Neural cell (in vitro differentiated cells): ENCODE data around the gene GIPC3. TPM values are rescaled to one million over a fixed set of nuclear protein-coding genes. Genes with fewer than 3 reads are reported as not detected.

Experiments
- H2AFZ ChIP-seq: fragments of 200-600, 300-800 bp; sonication (generic), shearing (Covaris generic); 2 replicates; pipeline ENCODE4 v1.6.0; 2014; ENCODE audit warnings: low read depth, mild to moderate bottlenecking, antibody characterized with exemption, low read length, moderate library complexity
- H3F3A ChIP-seq: fragments of 200-600 bp; shearing (Covaris generic); 2 replicates; pipeline ENCODE4 v1.6.1; 2016; ENCODE audit warnings: mild to moderate bottlenecking, moderate library complexity, mixed read lengths, antibody characterized with exemption, low read length; ENCODE audit not compliant: insufficient read depth, poor library complexity, severe bottlenecking
- H3K27ac ChIP-seq: fragments of 200-600, 300-800 bp; sonication (generic), shearing (Covaris generic); 2 replicates; pipeline ENCODE4 v1.5.1; 2014; ENCODE audit warnings: mild to moderate bottlenecking, low read length, moderate library complexity
- H3K27me3 ChIP-seq: fragments of 300-800, 200-600 bp; sonication (generic), shearing (Covaris generic); 2 replicates; pipeline ENCODE4 v1.6.0; 2014; ENCODE audit warnings: mild to moderate bottlenecking, low read depth, low read length, moderate library complexity; ENCODE audit not compliant: insufficient read depth
- H3K36me3 ChIP-seq: fragments of 300-800, 200-600 bp; sonication (generic), shearing (Covaris generic); 2 replicates; pipeline ENCODE4 v1.5.1; 2014; ENCODE audit warnings: mild to moderate bottlenecking, antibody characterized with exemption, low read length, moderate library complexity; ENCODE audit not compliant: insufficient read depth
- H3K4me2 ChIP-seq: fragments of 300-800, 200-600 bp; sonication (generic), shearing (Covaris generic); 2 replicates; pipeline ENCODE4 v1.6.0; 2014; ENCODE audit warnings: mild to moderate bottlenecking, low read length
- H3K4me3 ChIP-seq: fragments of 300-800, 200-600 bp; sonication (generic), shearing (Covaris generic); 2 replicates; pipeline ENCODE4 v1.5.1; 2014; ENCODE audit warnings: mild to moderate bottlenecking, low read length, moderate library complexity
- H3K79me2 ChIP-seq: fragments of 200-600 bp; shearing (Covaris generic); replicated peaks from 2 replicates; pipeline ENCODE4 v1.6.0; 2014; ENCODE audit warnings: mild to moderate bottlenecking, low read length, moderate library complexity; ENCODE audit not compliant: insufficient read depth
- H3K9ac ChIP-seq: fragments of 300-800, 200-600 bp; sonication (generic), shearing (Covaris generic); 2 replicates; pipeline ENCODE4 v1.6.1; 2016; ENCODE audit warnings: mild to moderate bottlenecking, low read length, mixed read lengths
- H3K9me2 ChIP-seq: fragments of 200-600 bp; shearing (Covaris generic); 2 replicates; pipeline ENCODE4 v1.6.1; 2016; ENCODE audit warnings: mild to moderate bottlenecking, low read length, mixed read lengths; ENCODE audit not compliant: insufficient read depth
- H3K9me3 ChIP-seq: fragments of 200-600, 300-800 bp; sonication (generic), shearing (Covaris generic); 2 replicates; pipeline ENCODE4 v1.6.1; 2016; ENCODE audit warnings: mild to moderate bottlenecking, mixed run types, low read length, moderate library complexity, mixed read lengths
- H4K20me1 ChIP-seq: fragments of 200-600 bp; shearing (Covaris generic); 2 replicates; pipeline ENCODE4 v1.6.1; 2016; ENCODE audit warnings: mild to moderate bottlenecking, mixed run types; ENCODE audit not compliant: insufficient read depth
- EP300 ChIP-seq: fragments of 450-650 bp; conservative IDR thresholded peaks from 2 replicates; pipeline ENCODE4 v1.6.1; 2014; ENCODE audit warnings: antibody characterized with exemption, mild to moderate bottlenecking, moderate library complexity; ENCODE audit not compliant: poor library complexity, severe bottlenecking
- EZH2 ChIP-seq: fragments of 200-600, 300-800 bp; shearing (Covaris generic), sonication (generic); IDR thresholded peaks from 2 replicates; pipeline ENCODE4 v1.6.1; 2014; ENCODE audit warnings: antibody characterized with exemption, low read length, borderline replicate concordance, mild to moderate bottlenecking; ENCODE audit not compliant: insufficient read depth, poor library complexity, severe bottlenecking
- MXI1 ChIP-seq: fragments of 450-650 bp; conservative IDR thresholded peaks from 2 replicates; pipeline ENCODE4 v1.6.1; 2014; ENCODE audit warnings: antibody characterized with exemption, mild to moderate bottlenecking; ENCODE audit not compliant: poor library complexity, severe bottlenecking
- POLR2AphosphoS5 ChIP-seq: IDR thresholded peaks from 2 replicates; pipeline ENCODE4 v1.6.1; 2012
- RAD21 ChIP-seq: fragments of 450-650 bp; conservative IDR thresholded peaks from 2 replicates; pipeline ENCODE4 v1.6.1; 2014; ENCODE audit warnings: antibody characterized with exemption, mild to moderate bottlenecking, moderate library complexity
- SMC3 ChIP-seq: fragments of 450-650 bp; conservative IDR thresholded peaks from 2 replicates; pipeline ENCODE4 v1.6.1; 2014; ENCODE audit warnings: antibody characterized with exemption, mild to moderate bottlenecking, moderate library complexity; ENCODE audit not compliant: poor library complexity
- TAF1 ChIP-seq: IDR thresholded peaks from 2 replicates; pipeline ENCODE4 v1.6.1; 2012; ENCODE audit warnings: low read depth
- polyA plus RNA-seq: library from polyadenylated mRNA; depleted of rRNA; stranded (reverse); fragments of >200 nt; gene quantifications from 2 replicates; pipeline ENCODE4 v1.2.3, GENCODE V29; 2014
- TF ChIP-seq, protein P1 (sequence below): fragments of 450-650 bp; IDR thresholded peaks from 2 replicates; pipeline ENCODE4 v1.5.1; 2014; ENCODE audit warnings: antibody characterized with exemption, mild to moderate bottlenecking, moderate library complexity; ENCODE audit not compliant: poor library complexity, severe bottlenecking
- TF ChIP-seq, protein P2 (sequence below): IDR thresholded peaks from 2 replicates; pipeline ENCODE4 v1.6.1; 2012; ENCODE audit warnings: borderline replicate concordance

The GIPC3 gene
- polyA plus RNA-seq, 1 donor from 2014 or later = not detected

DNA sequence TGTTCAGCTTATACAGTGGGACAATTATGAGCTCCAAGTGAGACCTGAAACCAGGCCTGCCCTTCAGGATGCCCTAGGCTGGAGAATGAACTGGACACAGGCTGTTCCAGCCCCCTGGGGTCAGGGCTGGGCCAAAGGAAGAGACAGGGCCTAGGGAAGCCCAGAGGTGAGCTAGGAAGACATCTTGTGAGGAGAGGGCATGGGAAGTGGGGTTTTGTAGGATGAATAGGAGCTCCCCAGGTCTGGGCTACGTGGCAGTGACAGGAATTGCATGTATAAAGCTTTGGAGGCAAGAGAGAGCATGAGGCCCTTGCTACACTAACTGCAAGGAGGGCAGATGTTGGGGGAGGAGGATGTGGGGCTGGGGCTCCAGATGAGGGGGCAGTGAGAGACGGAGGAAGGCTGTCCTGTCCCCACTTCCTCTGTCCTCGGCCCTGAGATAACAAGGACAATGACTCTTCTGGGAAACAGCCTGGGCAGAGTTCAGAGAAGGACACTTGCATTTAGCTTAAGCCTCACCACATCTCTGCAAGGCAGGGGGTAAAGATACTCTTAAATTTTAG is 22.9 kb downstream of the GIPC3 start:
- no peaks in the 10 kb centered on the region for H3K79me2 ChIP-seq
- H3K27me3 ChIP-seq = peaks cover 32% of the 10 kb centered on the region
- H3K9me2 ChIP-seq = no peaks in the 10 kb centered on the region
- no peak overlapping the region for H3K9ac ChIP-seq
- H3F3A ChIP-seq = no peaks in the 10 kb centered on the region
- TF ChIP-seq TAF1 (no peak), SMC3 (no peak), RAD21 (no peak), POLR2AphosphoS5 (no peak), MXI1 (no peak), EP300 (no peak), EZH2 (no peak)
- TF ChIP-seq, protein P1, sequence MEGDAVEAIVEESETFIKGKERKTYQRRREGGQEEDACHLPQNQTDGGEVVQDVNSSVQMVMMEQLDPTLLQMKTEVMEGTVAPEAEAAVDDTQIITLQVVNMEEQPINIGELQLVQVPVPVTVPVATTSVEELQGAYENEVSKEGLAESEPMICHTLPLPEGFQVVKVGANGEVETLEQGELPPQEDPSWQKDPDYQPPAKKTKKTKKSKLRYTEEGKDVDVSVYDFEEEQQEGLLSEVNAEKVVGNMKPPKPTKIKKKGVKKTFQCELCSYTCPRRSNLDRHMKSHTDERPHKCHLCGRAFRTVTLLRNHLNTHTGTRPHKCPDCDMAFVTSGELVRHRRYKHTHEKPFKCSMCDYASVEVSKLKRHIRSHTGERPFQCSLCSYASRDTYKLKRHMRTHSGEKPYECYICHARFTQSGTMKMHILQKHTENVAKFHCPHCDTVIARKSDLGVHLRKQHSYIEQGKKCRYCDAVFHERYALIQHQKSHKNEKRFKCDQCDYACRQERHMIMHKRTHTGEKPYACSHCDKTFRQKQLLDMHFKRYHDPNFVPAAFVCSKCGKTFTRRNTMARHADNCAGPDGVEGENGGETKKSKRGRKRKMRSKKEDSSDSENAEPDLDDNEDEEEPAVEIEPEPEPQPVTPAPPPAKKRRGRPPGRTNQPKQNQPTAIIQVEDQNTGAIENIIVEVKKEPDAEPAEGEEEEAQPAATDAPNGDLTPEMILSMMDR = no peak
- TF ChIP-seq, protein P2, sequence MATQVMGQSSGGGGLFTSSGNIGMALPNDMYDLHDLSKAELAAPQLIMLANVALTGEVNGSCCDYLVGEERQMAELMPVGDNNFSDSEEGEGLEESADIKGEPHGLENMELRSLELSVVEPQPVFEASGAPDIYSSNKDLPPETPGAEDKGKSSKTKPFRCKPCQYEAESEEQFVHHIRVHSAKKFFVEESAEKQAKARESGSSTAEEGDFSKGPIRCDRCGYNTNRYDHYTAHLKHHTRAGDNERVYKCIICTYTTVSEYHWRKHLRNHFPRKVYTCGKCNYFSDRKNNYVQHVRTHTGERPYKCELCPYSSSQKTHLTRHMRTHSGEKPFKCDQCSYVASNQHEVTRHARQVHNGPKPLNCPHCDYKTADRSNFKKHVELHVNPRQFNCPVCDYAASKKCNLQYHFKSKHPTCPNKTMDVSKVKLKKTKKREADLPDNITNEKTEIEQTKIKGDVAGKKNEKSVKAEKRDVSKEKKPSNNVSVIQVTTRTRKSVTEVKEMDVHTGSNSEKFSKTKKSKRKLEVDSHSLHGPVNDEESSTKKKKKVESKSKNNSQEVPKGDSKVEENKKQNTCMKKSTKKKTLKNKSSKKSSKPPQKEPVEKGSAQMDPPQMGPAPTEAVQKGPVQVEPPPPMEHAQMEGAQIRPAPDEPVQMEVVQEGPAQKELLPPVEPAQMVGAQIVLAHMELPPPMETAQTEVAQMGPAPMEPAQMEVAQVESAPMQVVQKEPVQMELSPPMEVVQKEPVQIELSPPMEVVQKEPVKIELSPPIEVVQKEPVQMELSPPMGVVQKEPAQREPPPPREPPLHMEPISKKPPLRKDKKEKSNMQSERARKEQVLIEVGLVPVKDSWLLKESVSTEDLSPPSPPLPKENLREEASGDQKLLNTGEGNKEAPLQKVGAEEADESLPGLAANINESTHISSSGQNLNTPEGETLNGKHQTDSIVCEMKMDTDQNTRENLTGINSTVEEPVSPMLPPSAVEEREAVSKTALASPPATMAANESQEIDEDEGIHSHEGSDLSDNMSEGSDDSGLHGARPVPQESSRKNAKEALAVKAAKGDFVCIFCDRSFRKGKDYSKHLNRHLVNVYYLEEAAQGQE = no peak
- no peaks in the 10 kb centered on the region for H3K9me3 ChIP-seq
- H3K4me2 ChIP-seq = no peak overlapping the region
- no peaks in the 10 kb centered on the region for H3K36me3 ChIP-seq
- H3K27ac ChIP-seq = no peak overlapping the region
- H3K4me3 ChIP-seq = no peak overlapping the region
- H4K20me1 ChIP-seq = no peaks in the 10 kb centered on the region
- no peak overlapping the region for H2AFZ ChIP-seq

DNA sequence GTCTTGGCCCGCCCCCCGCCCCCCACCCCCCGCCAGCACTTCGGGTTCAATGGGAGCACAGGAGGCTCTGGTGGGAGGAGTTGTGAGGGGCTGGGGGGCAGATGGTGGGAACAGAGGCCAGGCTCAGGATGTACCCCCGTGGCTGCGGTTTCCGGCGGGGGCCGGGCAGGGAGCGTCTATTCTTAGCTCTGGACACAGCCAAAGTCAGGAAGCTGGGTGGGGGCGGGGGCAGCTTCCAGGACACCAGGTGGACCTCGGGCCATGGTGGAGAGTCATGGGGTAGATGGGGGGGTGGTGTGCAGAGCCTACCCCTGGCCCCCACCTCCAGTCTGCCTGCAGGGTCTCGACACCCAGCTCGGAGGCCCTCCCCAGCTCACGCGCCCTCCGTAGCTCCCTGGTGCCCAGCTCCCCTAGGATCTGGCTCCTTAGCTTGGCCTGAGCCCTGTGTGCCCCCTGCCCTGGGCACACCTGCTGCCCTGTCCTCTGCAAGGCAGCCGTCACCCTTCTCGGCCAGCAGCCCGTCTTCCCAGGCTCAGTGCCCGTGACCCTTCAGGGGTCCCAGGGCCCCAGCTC is 23.6 kb downstream of the GIPC3 start:
- no peaks in the 10 kb centered on the region for H4K20me1 ChIP-seq
- H3K9me2 ChIP-seq = no peaks in the 10 kb centered on the region
- H3K4me3 ChIP-seq = no peak overlapping the region
- H2AFZ ChIP-seq = no peak overlapping the region
- H3K4me2 ChIP-seq = no peak overlapping the region
- H3K9ac ChIP-seq = no peak overlapping the region
- H3K27ac ChIP-seq = no peak overlapping the region
- peaks cover 32% of the 10 kb centered on the region for H3K27me3 ChIP-seq
- H3F3A ChIP-seq = no peaks in the 10 kb centered on the region
- no peaks in the 10 kb centered on the region for H3K79me2 ChIP-seq
- H3K9me3 ChIP-seq = no peaks in the 10 kb centered on the region
- TF ChIP-seq MXI1 (no peak), POLR2AphosphoS5 (no peak), TAF1 (no peak), RAD21 (no peak), EZH2 (no peak), SMC3 (no peak), EP300 (no peak)
- TF ChIP-seq, protein P2 = no peak
- TF ChIP-seq, protein P1 = no peak
- H3K36me3 ChIP-seq = no peaks in the 10 kb centered on the region
